Stimulated activated CD4-positive, alpha-beta T cell treated with anti-CD3 and anti-CD28 coated beads, Interleukin-1b, Interleukin-23, amount 100 ng/mL, for 1 hour (primary cell): ENCODE data around the gene SCP2.
A peak's percentile ranks its signal among the peaks of the same experiment; 100 is the strongest.
"Not testable (repeated sequence)": the region's sequence is repeated elsewhere in the genome, so short reads cannot be mapped to it uniquely, and the experiment has no call there.

Source experiments
- DNase-seq, 2 donors: peaks; one replicate each; pipeline ENCODE4 v3.0.0-alpha.2; 2020; ENCODE audit warnings: low read depth in 2 of 2

SCP2 gene

DNA sequence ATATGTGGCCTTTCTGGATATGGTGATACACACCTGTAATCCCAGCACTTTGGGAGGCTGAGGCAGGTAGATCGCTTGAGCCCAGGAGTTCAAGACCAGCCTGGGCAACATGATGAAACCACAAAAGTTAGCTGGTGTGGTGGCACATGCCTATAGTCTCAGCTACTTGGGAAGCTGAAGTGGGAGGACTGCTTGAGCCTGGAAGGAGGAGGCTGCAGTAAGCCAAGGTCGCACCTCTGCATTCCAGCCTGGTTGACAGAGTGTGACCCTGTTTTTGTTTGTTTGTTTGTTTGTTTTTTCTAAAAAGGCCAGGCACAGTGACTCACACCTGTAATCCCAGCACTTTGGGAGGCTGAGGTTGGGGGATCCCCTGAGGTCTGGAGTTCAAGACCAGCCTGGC, 42.2 kb downstream of the SCP2 start:
- DNase-seq, result not testable (repeated sequence)

GRCh38 chr1:52970149-52970548, 43.1 kb downstream of the SCP2 start:
- DNase-seq, result no peak

DNA sequence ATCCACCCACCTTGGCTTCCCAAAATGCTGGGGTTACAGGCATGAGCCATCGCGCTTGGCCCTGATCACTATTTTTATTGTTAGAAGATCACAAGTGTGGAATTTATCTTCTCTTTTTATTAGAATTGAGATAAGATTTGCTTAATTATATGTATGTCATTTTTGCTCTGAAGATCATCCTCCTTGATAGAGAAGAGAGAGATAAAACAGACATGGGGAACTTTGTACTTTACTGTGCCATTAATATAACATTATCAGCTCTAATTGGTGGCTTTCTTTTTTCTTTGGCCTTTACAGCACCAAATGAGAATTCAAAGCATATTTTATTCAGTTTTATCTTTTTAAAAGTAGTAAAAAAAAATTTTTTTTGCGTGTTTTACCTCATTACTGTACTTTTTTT, 46.8 kb downstream of the SCP2 start:
- DNase-seq, result no peak

GRCh38 chr1:52976183-52977035, 49.3 kb downstream of the SCP2 start:
- DNase-seq, result no peak

GRCh38 chr1:52978045-52978444, 51.0 kb downstream of the SCP2 start:
- no peak for DNase-seq

- DNase-seq, result not testable (repeated sequence)
Measured at GRCh38 chr1:52992733-52993132, 65.7 kb downstream of the SCP2 start.

DNA sequence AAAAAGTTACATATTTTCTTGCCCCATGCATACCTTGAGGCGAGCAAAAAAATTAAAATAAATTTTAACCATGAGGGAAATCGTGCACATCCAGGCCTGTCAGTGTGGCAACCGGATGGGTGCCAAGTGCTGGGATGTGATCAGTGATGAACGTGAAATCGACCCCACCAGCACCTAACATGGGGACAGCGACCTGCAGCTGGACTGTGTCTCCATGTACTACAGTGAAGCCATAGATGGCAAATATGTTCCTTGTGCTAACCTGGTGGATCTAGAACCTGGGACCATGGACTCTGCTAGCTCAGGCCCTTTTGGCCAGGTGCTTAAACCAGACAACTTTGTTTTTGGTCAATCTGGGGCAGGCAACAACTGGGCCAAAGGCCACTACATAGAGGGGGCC, 67.6 kb downstream of the SCP2 start:
- DNase-seq, result no peak

DNA sequence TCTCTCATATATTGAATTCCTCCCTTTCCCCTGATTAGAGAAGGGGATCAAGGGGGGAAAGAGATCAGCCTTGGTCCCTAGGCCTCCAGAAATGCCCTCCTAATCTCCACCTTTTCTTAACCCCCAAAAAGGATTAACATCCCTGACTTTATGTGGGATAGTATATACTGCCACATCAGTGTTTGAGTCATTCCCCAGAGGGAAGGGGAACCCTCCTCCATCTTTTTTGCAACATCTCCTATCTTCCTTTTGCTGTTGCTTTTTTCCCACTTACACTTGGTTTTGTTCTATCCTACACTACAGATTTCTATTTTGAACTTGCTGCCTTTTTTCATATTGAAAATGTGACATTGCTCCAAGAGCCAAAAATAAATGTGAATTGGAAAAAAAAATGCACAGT, 69.6 kb downstream of the SCP2 start:
- DNase-seq, result no peak

- DNase-seq, result no peak
Measured at GRCh38 chr1:53001128-53001527, 74.1 kb downstream of the SCP2 start.

DNA sequence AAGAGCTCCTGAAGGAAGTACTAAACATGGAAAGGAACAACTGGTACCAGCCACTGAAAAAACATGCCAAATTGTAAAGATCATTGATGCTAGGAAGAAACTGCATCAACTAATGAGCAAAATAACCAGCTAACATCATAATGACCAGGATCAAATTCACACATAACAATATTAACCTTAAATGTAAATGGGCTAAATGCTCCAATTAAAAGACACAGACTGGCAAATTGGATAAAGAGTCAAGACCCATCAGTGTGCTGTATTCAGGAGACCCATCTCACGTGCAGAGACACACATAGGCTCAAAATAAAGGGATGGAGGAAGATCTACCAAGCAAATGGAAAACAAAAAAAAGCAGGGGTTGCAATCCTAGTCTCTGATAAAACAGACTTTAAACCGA, 79.5 kb downstream of the SCP2 start:
- DNase-seq, result not testable (repeated sequence)

- DNase-seq, result not testable (repeated sequence)
Measured at GRCh38 chr1:53010247-53010646, 83.2 kb downstream of the SCP2 start.

DNA sequence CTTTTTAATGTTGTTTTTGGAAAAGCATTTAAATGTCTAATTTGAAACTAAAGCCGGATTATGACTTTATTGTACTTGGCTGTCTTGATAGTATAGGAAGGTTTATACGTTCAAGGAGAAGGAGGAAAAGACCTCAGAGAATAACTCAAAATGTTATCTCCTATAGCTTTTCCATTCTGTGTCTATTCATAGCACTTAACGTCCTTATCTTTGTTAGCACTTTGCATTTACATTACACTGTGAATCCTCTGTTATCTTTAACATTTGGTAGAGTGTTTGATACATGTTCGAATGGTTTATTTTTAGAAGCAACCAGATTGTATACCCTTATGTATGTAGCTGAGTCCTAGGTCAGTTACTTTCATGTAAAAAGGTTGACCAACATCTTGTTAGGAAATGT, 84.1 kb downstream of the SCP2 start:
- no peak for DNase-seq

GRCh38 chr1:53014791-53015507, 87.9 kb downstream of the SCP2 start:
- DNase-seq, result peak; percentile 31 to 41

DNA sequence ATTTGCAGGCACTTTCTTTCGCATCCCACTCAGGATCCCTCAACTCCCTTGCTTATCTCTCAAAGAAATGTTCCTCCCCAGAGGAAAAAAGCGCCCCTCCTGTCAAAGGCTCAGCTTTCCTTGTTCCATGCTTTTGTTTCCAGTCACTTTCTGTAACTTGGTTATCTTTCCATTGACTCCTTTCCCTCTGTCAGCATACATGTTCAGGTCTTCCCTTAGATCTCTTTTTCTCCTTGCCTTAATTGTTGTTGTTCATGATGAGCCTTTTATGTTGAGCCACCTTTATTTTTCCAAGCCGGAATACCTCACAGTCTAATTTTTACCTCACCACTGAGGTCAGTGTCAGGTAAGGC, 88.4 kb downstream of the SCP2 start:
- no peak for DNase-seq

- no peak for DNase-seq
Measured at GRCh38 chr1:53016705-53017104, 89.6 kb downstream of the SCP2 start.

DNA sequence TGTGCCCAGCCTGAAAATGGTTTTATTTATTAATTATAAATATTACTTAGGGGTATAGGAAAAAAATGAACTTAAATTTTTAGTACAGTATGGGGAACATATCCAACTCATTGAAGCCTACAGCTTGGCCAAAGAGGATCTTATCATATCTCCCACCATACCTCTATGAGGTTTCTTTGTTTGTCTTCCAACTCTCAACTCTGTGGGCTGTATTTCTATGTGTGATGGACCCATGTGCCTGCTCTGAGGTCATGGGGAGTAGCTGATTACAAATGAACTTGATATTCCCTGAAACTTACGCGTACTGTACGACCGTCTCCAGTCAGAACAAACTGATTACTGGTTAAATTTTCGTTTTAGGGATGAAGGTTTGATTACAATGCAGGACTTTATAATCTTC, 93.5 kb downstream of the SCP2 start:
- DNase-seq, result no peak

DNA sequence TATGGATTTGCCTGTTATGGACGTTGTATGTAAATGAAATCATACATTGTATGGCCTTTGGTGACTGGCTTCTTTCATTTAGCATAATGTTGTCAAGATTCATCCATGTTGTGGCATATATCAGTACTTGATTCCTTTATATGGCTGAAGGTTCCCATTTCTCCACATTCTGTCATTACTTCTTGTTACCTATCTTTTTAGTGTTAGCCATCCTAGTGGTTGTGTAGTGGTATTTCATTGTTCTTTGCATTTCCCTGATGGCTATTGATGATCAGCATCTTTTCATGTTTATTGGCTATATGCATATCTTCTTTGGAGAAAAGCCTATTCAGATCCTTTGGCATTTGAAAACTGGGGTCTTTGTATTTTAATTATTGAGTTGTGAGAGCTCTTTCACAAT, 95.1 kb downstream of the SCP2 start:
- DNase-seq, result no peak

GRCh38 chr1:53023546-53023945, 96.5 kb downstream of the SCP2 start:
- no peak for DNase-seq

GRCh38 chr1:53024117-53024516, 97.0 kb downstream of the SCP2 start:
- DNase-seq, result no peak

DNA sequence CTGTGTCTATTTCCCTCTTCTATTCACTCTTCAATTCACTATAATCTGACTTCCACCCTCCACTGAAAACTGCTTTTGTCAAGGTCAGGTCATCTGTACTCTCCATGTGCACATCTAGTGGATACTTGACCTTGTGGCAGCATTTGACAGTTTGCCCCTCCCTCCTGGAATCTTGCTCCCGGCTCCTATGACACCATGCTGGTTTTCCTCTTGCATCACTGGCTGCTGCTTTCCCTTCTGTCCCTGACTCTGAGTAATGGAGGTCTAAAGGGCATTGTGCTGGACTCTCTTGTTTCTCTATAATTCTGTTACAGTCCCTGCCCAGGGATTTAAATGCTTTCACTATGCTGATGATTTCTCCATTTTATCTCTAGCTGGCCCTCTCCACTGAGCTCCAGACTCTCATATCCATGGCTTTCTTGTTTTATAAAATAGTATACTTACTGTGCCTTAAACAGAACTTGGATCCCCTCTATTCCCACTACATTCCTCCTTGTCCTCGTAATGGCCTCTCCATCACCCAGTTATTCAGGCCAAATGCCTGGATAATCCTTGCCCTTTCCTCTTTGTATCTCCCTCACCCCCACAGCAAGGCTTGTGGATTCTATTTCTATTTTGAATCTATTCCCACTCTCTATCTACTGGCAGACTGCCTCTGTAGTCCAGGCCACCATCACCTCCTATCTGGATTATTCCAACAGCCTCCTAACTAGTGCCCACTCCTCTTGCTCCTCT, 98.1 kb downstream of the SCP2 start:
- DNase-seq, result no peak

DNA sequence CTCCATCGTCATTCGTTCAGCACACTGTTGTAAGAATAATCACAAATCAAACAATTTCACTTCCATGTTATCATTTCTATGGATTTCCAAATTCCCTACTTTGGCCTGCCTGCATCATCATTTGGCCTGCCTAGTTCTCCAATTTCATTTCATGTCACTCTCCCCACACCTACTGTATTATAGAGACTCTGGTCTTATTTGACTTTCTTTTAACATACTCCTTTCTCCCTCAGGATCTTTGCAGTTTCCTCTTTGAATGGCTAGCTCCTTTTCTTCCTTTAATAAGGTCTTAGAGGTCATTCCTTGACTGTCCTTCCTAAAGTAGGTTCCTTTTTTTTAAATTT, 98.7 kb downstream of the SCP2 start:
- DNase-seq, result no peak

GRCh38 chr1:53026254-53026653, 99.2 kb downstream of the SCP2 start:
- DNase-seq, result no peak

GRCh38 chr1:53031732-53032131, 104.7 kb downstream of the SCP2 start:
- no peak for DNase-seq
